PC-3 (cell line): ENCODE measurements around the gene YY1.
"Not testable (repeated sequence)": the region's sequence is repeated elsewhere in the genome, so short reads cannot be mapped to it uniquely, and the experiment has no call there.

Experiments used
- CTCF ChIP-seq: fragments of 300-600 bp; sonication (generic); conservative IDR thresholded peaks from 2 replicates; pipeline ENCODE4 v1.5.1; 2017; ENCODE audit warnings: antibody characterized with exemption, low read depth, mild to moderate bottlenecking, low read length
- EZH2 ChIP-seq: fragments of 300-600 bp; sonication (generic); IDR thresholded peaks from one replicate; pipeline ENCODE4 v1.6.1; 2017; ENCODE audit warnings: antibody characterized with exemption, mild to moderate bottlenecking, low read length; ENCODE audit not compliant: unreplicated experiment
- EZH2phosphoT487 ChIP-seq: fragments of 300-600 bp; sonication (generic); IDR thresholded peaks from 2 replicates; pipeline ENCODE4 v1.6.1; 2018; ENCODE audit warnings: mild to moderate bottlenecking, antibody characterized with exemption, low read length, borderline replicate concordance

- not testable (repeated sequence) for TF ChIP-seq CTCF, EZH2phosphoT487, EZH2
These were observed 44.5 kb downstream of the YY1 start for GRCh38 chr14:100283436-100283835.
